ENCODE measurements around the gene C13orf42.

C13orf42 gene

GRCh38 chr13:51111174-51111573 lies at the start of gene C13orf42:
C13orf42 (minus strand) TSS chr13:51111274; CDS start chr13:51111209, 65 bp downstream.
- DNase-seq (ENCODE audit: low spot score) = no peak

DNA sequence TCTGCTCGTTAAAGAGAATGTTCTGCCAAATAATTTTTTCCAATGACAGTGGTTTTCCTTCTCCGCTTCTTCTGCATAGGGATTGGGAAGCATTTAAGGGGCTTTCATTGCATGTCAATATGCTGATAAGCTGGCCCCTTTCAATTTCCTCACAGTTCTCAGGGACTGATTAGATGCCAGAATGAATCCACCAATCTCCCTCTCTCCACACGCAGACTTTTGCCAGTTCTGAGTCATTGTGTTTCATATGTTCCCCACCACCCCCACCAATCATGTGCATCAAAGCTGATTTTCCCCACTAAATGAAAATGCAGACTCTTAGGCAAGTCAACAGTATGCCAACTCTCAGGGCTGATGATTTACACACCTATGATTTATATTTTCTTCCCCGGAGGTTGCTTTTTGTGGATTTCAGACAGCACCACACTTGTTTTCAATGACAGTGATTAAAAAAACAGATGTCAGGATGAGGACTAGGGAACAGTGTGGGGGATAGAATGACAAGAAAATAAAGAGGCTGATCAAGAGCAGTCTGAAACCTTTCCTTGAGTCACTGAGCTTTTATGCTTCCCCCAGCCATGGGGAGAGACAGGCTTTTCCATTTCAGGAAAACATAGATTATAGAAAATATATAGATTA lies 47.9 kb upstream of the C13orf42 start:
- DNase-seq (ENCODE audit: low spot score) = no peak

- DNase-seq (ENCODE audit: low spot score) = no peak
Measured at GRCh38 chr13:51158365-51158764, 47.3 kb upstream of the C13orf42 start.

GRCh38 chr13:51156648-51157047 lies 45.6 kb upstream of the C13orf42 start:
- no peak for DNase-seq (ENCODE audit: low spot score)

DNA sequence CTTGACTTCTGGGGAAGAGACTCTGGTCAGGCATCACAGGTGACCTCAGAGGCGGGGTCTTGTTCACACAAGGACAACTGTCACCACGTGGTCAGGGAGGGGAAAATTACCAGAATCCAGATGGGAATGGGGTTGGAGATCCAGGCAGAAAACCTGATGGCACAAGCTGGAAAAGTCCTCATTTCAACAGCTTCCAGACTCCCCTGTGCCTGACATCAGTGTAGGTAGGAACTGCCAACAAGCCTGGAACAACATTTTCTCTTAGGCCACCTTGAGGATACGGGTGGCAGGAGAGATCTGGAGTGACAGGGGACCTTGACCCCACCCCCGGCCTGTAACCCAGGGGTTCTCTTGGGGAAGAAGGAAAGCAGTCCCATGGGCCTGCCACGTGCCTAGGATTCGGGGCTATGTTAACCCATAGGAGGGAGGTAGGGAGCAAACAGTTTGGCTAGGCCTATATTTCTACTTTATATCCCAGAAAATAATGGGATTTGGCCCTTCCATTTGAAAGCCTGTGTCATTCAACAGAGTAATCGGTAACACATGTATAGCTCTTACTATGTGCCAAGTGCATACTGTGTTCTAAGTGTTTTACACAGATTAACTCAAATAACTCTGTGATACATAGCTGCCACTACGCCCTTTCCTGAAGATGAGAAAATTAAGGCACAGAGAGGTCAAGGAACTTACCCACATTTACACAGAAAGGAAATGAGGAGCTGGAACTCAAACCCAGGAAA lies 44.9 kb upstream of the C13orf42 start:
- no peak for DNase-seq (ENCODE audit: low spot score)

GRCh38 chr13:51155161-51155560 lies 44.1 kb upstream of the C13orf42 start:
- DNase-seq (ENCODE audit: low spot score) = no peak

GRCh38 chr13:51154029-51154555 lies 43.0 kb upstream of the C13orf42 start:
- DNase-seq (ENCODE audit: low spot score) = no peak

DNA sequence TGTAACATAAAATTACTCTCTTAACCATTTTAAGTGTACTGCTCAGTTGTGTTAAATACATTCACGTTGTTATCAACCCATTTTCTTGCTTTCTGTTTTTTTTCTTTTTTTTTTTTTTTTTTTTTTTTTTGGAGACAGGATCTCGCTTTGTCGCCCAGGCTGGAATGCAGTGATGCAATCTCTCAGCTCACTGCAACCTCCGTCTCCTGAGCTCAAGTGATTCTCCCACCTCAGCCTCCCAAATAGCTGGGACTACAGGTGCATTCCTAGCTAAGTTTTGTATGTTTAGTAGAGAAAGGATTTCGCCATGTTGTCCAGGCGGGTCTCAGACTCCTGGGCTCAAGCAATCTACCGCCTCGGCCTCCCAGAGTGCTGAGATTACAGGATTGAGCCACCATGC lies 42.5 kb upstream of the C13orf42 start:
- no peak for DNase-seq (ENCODE audit: low spot score)

- no peak for DNase-seq (ENCODE audit: low spot score)
Measured at GRCh38 chr13:51152701-51153100, 41.6 kb upstream of the C13orf42 start.

DNA sequence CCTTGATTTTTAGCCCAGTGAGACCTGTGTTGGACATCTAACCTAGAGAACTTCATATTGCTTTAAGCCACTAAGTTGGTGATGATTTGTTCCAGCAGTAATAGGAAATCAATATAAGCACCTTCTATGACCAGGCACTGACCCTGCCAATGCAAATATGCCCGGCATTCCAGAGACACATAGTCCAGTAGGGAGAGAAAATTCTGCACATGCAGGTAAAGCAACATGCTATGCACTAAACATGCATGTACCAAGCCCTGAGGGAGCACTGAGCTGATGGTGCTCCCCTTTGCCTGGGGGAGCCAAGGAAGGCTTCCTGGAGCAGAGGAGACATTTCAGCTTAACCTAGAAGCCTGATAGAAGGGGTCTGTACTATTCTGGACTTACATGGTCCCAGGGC lies 40.4 kb upstream of the C13orf42 start:
- DNase-seq (ENCODE audit: low spot score) = no peak

GRCh38 chr13:51148952-51149573 lies 38.0 kb upstream of the C13orf42 start:
- no peak for DNase-seq (ENCODE audit: low spot score)

DNA sequence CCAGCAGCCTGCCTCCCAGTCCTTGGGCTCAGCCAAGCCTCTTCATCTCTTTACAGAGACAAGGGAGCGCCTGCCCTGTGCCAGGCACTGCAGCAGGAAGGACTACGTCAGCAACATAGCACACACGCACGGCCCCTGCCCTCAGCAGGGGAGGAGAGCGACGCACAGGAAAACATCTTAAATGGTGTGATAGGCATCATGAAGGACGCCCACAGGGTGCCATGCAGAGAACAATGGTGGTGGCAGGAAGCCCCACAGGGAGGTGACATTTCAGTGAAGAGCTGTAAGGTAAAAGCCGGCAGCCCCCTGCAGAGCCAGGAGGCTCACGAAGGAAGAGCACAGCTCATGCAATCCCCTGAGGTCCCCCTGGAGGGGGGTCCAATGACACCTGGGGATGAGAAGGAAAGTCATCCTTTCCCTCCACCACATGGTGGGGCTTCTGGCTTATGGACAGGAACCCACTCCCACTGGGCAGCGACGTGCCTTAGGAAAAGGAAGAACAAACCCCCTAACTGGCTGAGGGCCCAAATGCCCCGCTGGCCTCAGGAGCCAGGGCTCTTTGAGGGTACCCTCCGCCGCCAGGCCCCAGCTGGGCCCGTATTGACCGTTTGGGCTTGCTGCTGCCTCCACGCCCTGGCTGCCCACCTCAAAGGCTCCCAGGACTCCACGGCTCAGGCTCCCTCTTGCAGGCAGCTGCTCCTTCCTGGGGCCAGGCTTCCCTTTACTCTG lies 37.3 kb upstream of the C13orf42 start:
- DNase-seq (ENCODE audit: low spot score) = no peak

- no peak for DNase-seq (ENCODE audit: low spot score)
Measured at GRCh38 chr13:51147732-51148131, 36.7 kb upstream of the C13orf42 start.

DNA sequence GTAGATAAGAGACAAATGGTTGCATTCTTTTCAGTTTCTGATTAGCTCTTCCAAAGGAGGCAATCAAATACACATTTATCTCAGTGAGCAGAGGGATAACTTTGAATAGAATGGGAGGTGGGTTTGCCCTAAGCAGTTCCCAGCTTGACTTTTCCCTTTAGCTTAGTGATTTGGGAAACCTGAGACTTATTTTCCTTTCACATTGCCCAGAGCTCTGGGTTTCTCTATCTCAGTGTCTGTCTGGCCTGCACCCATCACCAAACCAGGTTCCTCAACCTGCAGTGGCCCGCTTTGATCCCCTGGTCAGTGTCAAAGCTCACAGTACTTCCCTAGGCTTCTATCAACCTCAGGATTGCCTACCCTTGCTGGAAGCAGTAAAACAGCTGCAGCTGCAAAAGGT lies 35.6 kb upstream of the C13orf42 start:
- no peak for DNase-seq (ENCODE audit: low spot score)

- no peak for DNase-seq (ENCODE audit: low spot score)
Measured at GRCh38 chr13:51137250-51137649, 26.2 kb upstream of the C13orf42 start.

- no peak for DNase-seq (ENCODE audit: low spot score)
Measured at GRCh38 chr13:51136276-51136980, 25.4 kb upstream of the C13orf42 start.

GRCh38 chr13:51134763-51135365 lies 23.8 kb upstream of the C13orf42 start:
- DNase-seq (ENCODE audit: low spot score) = no peak

DNA sequence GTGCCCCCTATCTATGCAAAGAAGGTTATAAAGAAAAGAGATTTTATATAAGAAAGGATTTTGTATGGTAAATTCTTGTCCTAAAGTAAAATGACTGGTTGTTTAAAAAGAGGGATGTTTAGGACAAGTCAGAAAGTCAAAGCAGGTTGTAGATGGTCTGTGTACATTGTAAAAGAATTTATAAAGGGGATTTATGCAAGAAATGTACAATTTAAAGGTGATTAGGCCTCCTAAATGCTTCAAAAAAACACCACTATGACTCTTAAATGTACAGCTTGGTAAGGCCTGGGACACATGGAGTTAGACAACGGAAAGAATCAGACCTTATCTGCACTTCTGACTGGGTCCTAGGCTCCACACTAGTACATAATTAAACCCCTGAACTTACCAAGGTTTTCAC lies 19.3 kb upstream of the C13orf42 start:
- DNase-seq (ENCODE audit: low spot score) = no peak

DNA sequence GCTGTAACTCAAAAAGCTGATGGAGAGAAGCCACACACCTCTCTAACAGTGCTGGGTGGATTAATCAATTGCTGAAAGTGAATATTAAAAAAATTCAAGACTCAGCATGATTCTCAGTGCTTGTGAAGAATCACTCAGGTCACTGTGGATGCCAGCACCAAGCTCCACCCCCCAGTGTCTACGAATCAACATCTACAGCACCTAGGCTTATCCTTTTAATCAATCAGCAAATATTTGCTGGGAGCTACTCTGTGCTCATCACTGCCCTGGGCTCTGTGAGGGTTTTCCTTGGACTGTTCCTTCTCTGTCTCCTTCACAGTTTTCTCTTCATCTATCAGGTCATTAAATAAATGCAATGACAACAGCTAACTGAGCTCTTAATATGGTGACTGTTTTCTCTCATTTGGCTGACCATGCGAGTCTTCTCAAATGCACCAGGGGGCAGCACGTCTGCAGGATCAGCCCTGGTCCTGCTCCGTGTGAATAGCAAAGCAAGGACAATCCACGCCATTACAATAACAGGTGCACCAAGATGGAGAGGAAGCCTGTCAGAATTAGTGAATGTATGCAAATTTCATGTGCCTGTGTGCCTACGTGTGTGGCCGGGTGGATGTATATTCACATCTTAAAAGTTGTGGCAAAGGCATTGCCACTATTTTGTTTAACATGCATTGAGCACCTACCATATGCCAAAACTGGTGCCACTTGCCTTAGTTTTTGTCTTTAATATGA lies 14.6 kb upstream of the C13orf42 start:
- DNase-seq (ENCODE audit: low spot score) = peak; percentile 15

DNA sequence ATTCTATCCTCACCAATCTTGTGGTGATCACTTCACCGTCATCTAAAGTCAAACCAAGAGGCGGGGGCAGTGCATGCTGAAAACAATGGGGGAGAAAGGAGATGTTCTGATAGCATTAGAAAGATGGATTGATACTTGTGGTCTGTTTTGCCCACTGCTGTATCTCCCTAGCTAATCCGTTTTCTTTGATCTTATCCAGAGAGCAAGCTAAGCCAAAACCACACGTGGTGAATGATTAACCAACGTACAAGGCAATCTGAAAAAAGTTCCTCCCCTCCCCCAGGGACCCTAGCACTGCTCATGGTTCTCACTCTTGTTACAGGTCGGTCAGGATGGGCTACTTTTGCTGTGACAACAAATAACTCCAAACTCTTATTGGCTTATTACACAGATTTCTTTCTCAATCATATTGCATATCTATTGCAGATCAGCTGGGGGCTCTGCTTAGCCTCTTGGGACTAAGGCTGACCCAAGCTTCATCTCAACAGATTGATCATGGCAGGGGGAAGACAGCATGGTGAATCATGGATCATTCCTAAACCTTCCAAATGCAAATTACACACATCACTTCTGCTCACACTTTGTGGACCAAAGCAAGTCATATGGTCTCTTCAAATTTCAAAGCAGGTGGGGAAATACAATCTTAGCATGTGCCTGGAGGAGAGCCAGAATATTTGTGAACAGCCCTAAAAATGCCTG lies 11.9 kb upstream of the C13orf42 start:
- DNase-seq (ENCODE audit: low spot score) = no peak
